Stimulated activated naive B cell treated with anti-CD40 and anti-IgM and Interleukin-4, amounts not matched to agents 10 μg/mL and 1 μg/mL and 100 μg/mL, for 72 hours (primary cell): ENCODE measurements around the gene PROC.
"Not testable (repeated sequence)": the region's sequence is repeated elsewhere in the genome, so short reads cannot be mapped to it uniquely, and the experiment has no call there.

Experiments
- ATAC-seq, 2 donors: fragments of 150-1000 bp; cut with Tn5 transposase; replicated peaks; 2 replicates each; pipeline ENCODE4 v1.10.0; 2021; ENCODE audit warnings: moderate library complexity in 1 of 2
- DNase-seq: peaks from one replicate; pipeline ENCODE4 v3.0.0; 2021
- H3K27ac Mint-ChIP-seq: one replicate; pipeline ENCODE4 v1.8.0; 2022; ENCODE audit warnings: mild to moderate bottlenecking, mixed read lengths
- H3K27me3 Mint-ChIP-seq, 2 donors: one replicate each; pipeline ENCODE4 v1.8.0; 2022; ENCODE audit warnings: mixed read lengths in 2 of 2
- H3K36me3 Mint-ChIP-seq, 2 donors: one replicate each; pipeline ENCODE4 v1.8.0; 2022; ENCODE audit warnings: mixed read lengths in 2 of 2, mild to moderate bottlenecking in 1 of 2
- H3K4me1 Mint-ChIP-seq, 2 donors: one replicate each; pipeline ENCODE4 v1.8.0; 2022; ENCODE audit warnings: mixed read lengths in 2 of 2, mild to moderate bottlenecking in 1 of 2
- H3K4me3 Mint-ChIP-seq, 2 donors: one replicate each; pipeline ENCODE4 v1.8.0; 2022; ENCODE audit warnings: mild to moderate bottlenecking in 2 of 2, mixed read lengths in 2 of 2, moderate library complexity in 1 of 2
- H3K9me3 Mint-ChIP-seq, 2 donors: one replicate each; pipeline ENCODE4 v1.8.0; 2022; ENCODE audit warnings: mixed read lengths in 2 of 2, mild to moderate bottlenecking in 1 of 2

The PROC gene

GRCh38 chr2:127437781-127438726 lies 19.8 kb downstream of the PROC start:
- Mint-ChIP-seq H3K4me3 (no peak overlapping the region), H3K9me3 (peaks cover 6 to 12% of the 10 kb centered on the region in 2 donors), H3K36me3 (peaks cover 7 to 11% of the 10 kb centered on the region in 2 donors), H3K27me3 (no peaks in the 10 kb centered on the region), H3K27ac (peak overlapping the region; percentile 31), H3K4me1 (no peaks in the 10 kb centered on the region)
- ATAC-seq (no peak), DNase-seq (no peak)

GRCh38 chr2:127439343-127439742 lies 21.1 kb downstream of the PROC start:
- Mint-ChIP-seq H3K27me3 (no peaks in the 10 kb centered on the region), H3K4me1 (no peaks in the 10 kb centered on the region), H3K4me3 (no peak overlapping the region), H3K36me3 (peaks cover 7 to 11% of the 10 kb centered on the region in 2 donors), H3K9me3 (peaks cover 6 to 12% of the 10 kb centered on the region in 2 donors), H3K27ac (no peak overlapping the region)
- ATAC-seq (no peak), DNase-seq (no peak)

GRCh38 chr2:127448526-127448925 lies 30.3 kb downstream of the PROC start:
- Mint-ChIP-seq H3K27ac (peak overlapping the region; percentile 26), H3K9me3 (peaks cover 5 to 6% of the 10 kb centered on the region in 2 donors), H3K36me3 (peaks cover 31 to 55% of the 10 kb centered on the region in 2 donors), H3K27me3 (no peaks in the 10 kb centered on the region), H3K4me1 (no peaks in the 10 kb centered on the region), H3K4me3 (no peak overlapping the region)
- DNase-seq (no peak), ATAC-seq (no peak)

GRCh38 chr2:127449414-127449813 lies 31.2 kb downstream of the PROC start:
- Mint-ChIP-seq H3K27ac (no peak overlapping the region), H3K27me3 (no peaks in the 10 kb centered on the region), H3K9me3 (peaks cover 5 to 6% of the 10 kb centered on the region in 2 donors), H3K36me3 (peaks cover 31 to 57% of the 10 kb centered on the region in 2 donors), H3K4me3 (no peak overlapping the region), H3K4me1 (no peaks in the 10 kb centered on the region)
- ATAC-seq, result no peak
- no peak for DNase-seq

GRCh38 chr2:127449898-127450297 lies 31.7 kb downstream of the PROC start:
- ATAC-seq, result no peak
- no peak overlapping the region for H3K27ac Mint-ChIP-seq
- H3K9me3 Mint-ChIP-seq, result peaks cover 4% of the 10 kb centered on the region in 2 donors
- DNase-seq, result no peak
- no peak overlapping the region for H3K4me3 Mint-ChIP-seq
- no peaks in the 10 kb centered on the region for H3K27me3 Mint-ChIP-seq
- H3K4me1 Mint-ChIP-seq, result no peaks in the 10 kb centered on the region
- H3K36me3 Mint-ChIP-seq, result peaks cover 31 to 56% of the 10 kb centered on the region in 2 donors

GRCh38 chr2:127451981-127452380 lies 33.8 kb downstream of the PROC start:
- Mint-ChIP-seq H3K27me3 (no peaks in the 10 kb centered on the region), H3K4me1 (peaks cover 0 to 4% of the 10 kb centered on the region in 2 donors), H3K9me3 (peaks cover 0 to under 1% of the 10 kb centered on the region in 2 donors), H3K4me3 (no peak overlapping the region), H3K36me3 (peaks cover 41 to 68% of the 10 kb centered on the region in 2 donors), H3K27ac (no peak overlapping the region)
- DNase-seq (no peak), ATAC-seq (no peak)

GRCh38 chr2:127452423-127452822 lies 34.2 kb downstream of the PROC start:
- not testable (repeated sequence) for ATAC-seq, H3K27ac Mint-ChIP-seq, H3K9me3 Mint-ChIP-seq, DNase-seq, H3K4me3 Mint-ChIP-seq, H3K27me3 Mint-ChIP-seq, H3K4me1 Mint-ChIP-seq
- H3K36me3 Mint-ChIP-seq, result peaks cover 46 to 68% of the 10 kb centered on the region in 2 donors

- ATAC-seq (no peak), DNase-seq (no peak)
- Mint-ChIP-seq H3K4me3 (no peak overlapping the region), H3K27ac (no peak overlapping the region), H3K36me3 (peaks cover 46 to 68% of the 10 kb centered on the region in 2 donors), H3K27me3 (no peaks in the 10 kb centered on the region), H3K4me1 (peaks cover 9% of the 10 kb centered on the region in 2 donors), H3K9me3 (no peaks in the 10 kb centered on the region)
Observed at GRCh38 chr2:127453013-127453391, 34.8 kb downstream of the PROC start.

- H3K9me3 Mint-ChIP-seq, result no peaks in the 10 kb centered on the region
- no peak overlapping the region for H3K27ac Mint-ChIP-seq
- DNase-seq (no peak), ATAC-seq (no peak)
- H3K4me3 Mint-ChIP-seq, result no peak overlapping the region
- peaks cover 44 to 69% of the 10 kb centered on the region in 2 donors for H3K36me3 Mint-ChIP-seq
- H3K27me3 Mint-ChIP-seq, result no peaks in the 10 kb centered on the region
- peaks cover 12 to 14% of the 10 kb centered on the region in 2 donors for H3K4me1 Mint-ChIP-seq
Observed at GRCh38 chr2:127453392-127454171, 35.4 kb downstream of the PROC start.

GRCh38 chr2:127454595-127455565 lies 36.7 kb downstream of the PROC start:
- Mint-ChIP-seq H3K27ac (no peak overlapping the region), H3K4me3 (no peak overlapping the region), H3K9me3 (no peaks in the 10 kb centered on the region), H3K36me3 (peaks cover 34 to 64% of the 10 kb centered on the region in 2 donors), H3K27me3 (no peaks in the 10 kb centered on the region), H3K4me1 (peaks cover 12 to 16% of the 10 kb centered on the region in 2 donors)
- DNase-seq (no peak), ATAC-seq (no peak)

GRCh38 chr2:127455566-127456493 lies 37.6 kb downstream of the PROC start:
- Mint-ChIP-seq H3K4me3 (no peak overlapping the region), H3K27me3 (no peaks in the 10 kb centered on the region), H3K9me3 (no peaks in the 10 kb centered on the region), H3K27ac (no peak overlapping the region), H3K36me3 (peaks cover 30 to 58% of the 10 kb centered on the region in 2 donors), H3K4me1 (peaks cover 12 to 16% of the 10 kb centered on the region in 2 donors)
- ATAC-seq (no peak), DNase-seq (no peak)

GRCh38 chr2:127456960-127457359 lies 38.7 kb downstream of the PROC start:
- DNase-seq, result no peak
- Mint-ChIP-seq H3K4me3 (no peak overlapping the region), H3K27me3 (no peaks in the 10 kb centered on the region), H3K4me1 (peaks cover 12 to 16% of the 10 kb centered on the region in 2 donors), H3K9me3 (no peaks in the 10 kb centered on the region), H3K27ac (no peak overlapping the region), H3K36me3 (peaks cover 30 to 62% of the 10 kb centered on the region in 2 donors)
- no peak for ATAC-seq

GRCh38 chr2:127462461-127462860 lies 44.2 kb downstream of the PROC start:
- Mint-ChIP-seq H3K36me3 (peaks cover 34 to 53% of the 10 kb centered on the region in 2 donors), H3K4me3 (no peak overlapping the region)

More at GRCh38 chr2:127462461-127462860, 44.2 kb downstream of the PROC start:
- DNase-seq, result no peak
- Mint-ChIP-seq H3K4me1 (peaks cover 7 to 13% of the 10 kb centered on the region in 2 donors), H3K27ac (no peak overlapping the region), H3K27me3 (no peaks in the 10 kb centered on the region), H3K9me3 (no peaks in the 10 kb centered on the region)
- ATAC-seq, result no peak
